Naive thymus-derived CD4-positive, alpha-beta T cell (primary cell): ENCODE measurements around the gene NOL4L. TPM values are rescaled to one million over a fixed set of nuclear protein-coding genes. Genes with fewer than 3 reads are reported as not detected.

ENCODE experiments used
- ATAC-seq: fragments of 150-1000 bp; cut with Tn5 transposase; 2 replicates; pipeline ENCODE4 v1.10.0; 2021; ENCODE audit warnings: mild to moderate bottlenecking, moderate library complexity
- CTCF ChIA-PET: fragments of 350-600 bp; sonication (Branson Sonifier 250); formaldehyde crosslinking; loops from one replicate; lab custom pipeline; 2021; ENCODE audit warnings: antibody characterized with exemption; lab: Charles Lee
- POLR2A ChIA-PET: fragments of 350-600 bp; sonication (Branson Sonifier 250); formaldehyde crosslinking; loops from one replicate; lab custom pipeline; 2021; ENCODE audit warnings: antibody characterized with exemption, inconsistent platforms; lab: Charles Lee
- DNase-seq, 9 donors: peaks; one replicate each; pipeline versions ENCODE4 v3.0.0 to v3.0.0-alpha.2; 2020 to 2022; ENCODE audit warnings: mixed read lengths in 1 of 9
- H3K27ac ChIP-seq: one replicate; pipeline ENCODE4 v1.7.0; 2013; ENCODE audit warnings: mild to moderate bottlenecking, low read depth, low read length, moderate library complexity
- H3K27me3 ChIP-seq, 2 donors: one replicate each; pipeline ENCODE4 v1.7.0; 2013; ENCODE audit warnings: low read length in 2 of 2, mild to moderate bottlenecking in 2 of 2, moderate library complexity in 2 of 2; ENCODE audit not compliant: control insufficient read depth in 2 of 2, insufficient read depth in 2 of 2
- H3K36me3 ChIP-seq, 3 experiments: 1 replicate in 2 of 3; 2 replicates in 1 of 3; pipeline ENCODE4 v1.7.0; 2013; ENCODE audit warnings: low read length in 3 of 3, mild to moderate bottlenecking in 3 of 3, moderate library complexity in 1 of 3; ENCODE audit not compliant: insufficient read depth in 3 of 3, control insufficient read depth in 2 of 3
- H3K4me1 ChIP-seq, 2 donors: one replicate each; pipeline ENCODE4 v1.7.0; 2013; ENCODE audit warnings: low read length in 2 of 2, mild to moderate bottlenecking in 2 of 2, moderate library complexity in 1 of 2; ENCODE audit not compliant: control insufficient read depth in 2 of 2, insufficient read depth in 2 of 2
- H3K4me3 ChIP-seq: 2 replicates; pipeline ENCODE4 v1.7.0; 2013; ENCODE audit warnings: mild to moderate bottlenecking, low read length
- H3K9me3 ChIP-seq, 3 experiments: 1 replicate in 2 of 3; 2 replicates in 1 of 3; pipeline ENCODE4 v1.7.0; 2013; ENCODE audit warnings: low read length in 3 of 3; ENCODE audit not compliant: control insufficient read depth in 2 of 3
- H3K27ac Mint-ChIP-seq, 9 donors: one replicate each; pipeline ENCODE4 v1.8.0; 2020 to 2022; ENCODE audit warnings: mixed read lengths in 9 of 9, mild to moderate bottlenecking in 8 of 9, moderate library complexity in 5 of 9, inconsistent platforms in 2 of 9
- H3K27me3 Mint-ChIP-seq, 5 donors: one replicate each; pipeline ENCODE4 v1.8.0; 2021 to 2022; ENCODE audit warnings: mixed read lengths in 5 of 5, mild to moderate bottlenecking in 1 of 5
- H3K36me3 Mint-ChIP-seq, 5 donors: one replicate each; pipeline ENCODE4 v1.8.0; 2020 to 2022; ENCODE audit warnings: mixed read lengths in 5 of 5, mild to moderate bottlenecking in 3 of 5, inconsistent platforms in 1 of 5
- H3K4me1 Mint-ChIP-seq, 7 donors: one replicate each; pipeline ENCODE4 v1.8.0; 2020 to 2022; ENCODE audit warnings: mixed read lengths in 7 of 7, mild to moderate bottlenecking in 3 of 7, inconsistent platforms in 1 of 7
- H3K4me3 Mint-ChIP-seq, 10 donors: one replicate each; pipeline ENCODE4 v1.8.0; 2020 to 2022; ENCODE audit warnings: mild to moderate bottlenecking in 10 of 10, mixed read lengths in 10 of 10, moderate library complexity in 6 of 10, inconsistent platforms in 2 of 10
- H3K9me3 Mint-ChIP-seq, 11 donors: one replicate each; pipeline ENCODE4 v1.8.0; 2020 to 2022; ENCODE audit warnings: mixed read lengths in 11 of 11, mild to moderate bottlenecking in 4 of 11, inconsistent platforms in 1 of 11, moderate library complexity in 1 of 11
- intact Hi-C, 2 donors: fragments of 100-400 bp; cut with micrococcal nuclease; formaldehyde crosslinking; loops; one replicate each; pipeline ENCODE4 v1.15.1; 2023
- polyA plus RNA-seq, 2 donors: library from polyadenylated mRNA; unstranded; fragments of 300-500 nt; fragmentation: Illumina TruSeq; gene quantifications; one replicate each; pipeline ENCODE4 v1.2.3, GENCODE V29; 2021
- total RNA-seq, 6 experiments: library from RNA in 5 of 6; stranded (reverse) in 5 of 6; gene quantifications; 1 replicate in 5 of 6; 2 replicates in 1 of 6; pipeline ENCODE4 v1.2.3 and lab custom pipeline; 2021 to 2026

Gene NOL4L
- total and polyA plus RNA-seq, 7 experiments from 2014 or later, result 17.3 to 81.9 (median 62.7) TPM

DNA sequence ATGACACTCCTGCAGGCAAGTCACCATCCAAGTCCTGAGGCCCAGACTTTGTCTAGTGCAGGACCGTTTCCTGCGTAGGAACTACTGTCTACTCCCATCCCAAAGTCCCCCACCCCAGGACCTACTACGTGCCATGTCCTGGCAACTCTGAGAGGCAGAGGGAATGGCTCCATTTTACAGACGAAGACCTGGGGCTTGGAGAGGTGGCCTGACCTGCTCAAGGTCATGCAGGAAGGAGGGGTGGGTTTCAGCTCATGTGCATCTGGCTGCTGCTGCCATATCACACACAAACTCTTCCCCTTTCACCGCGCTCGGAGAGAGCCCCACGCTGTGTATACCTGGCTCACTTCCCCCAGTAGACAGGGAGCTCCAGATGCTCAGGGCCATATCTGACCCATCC is 1.2 kb upstream of the NOL4L start:
- intact Hi-C loops, result loop anchor here in 1 of 2 donors (1.0 kb wide), 1 partner anchor 65 kb away; no protein-coding TSS in a partner anchor
- POLR2A ChIA-PET, result interaction anchor here (0.5 to 4.2 kb wide), 10 partner anchors 15 to 220 kb away, joined by 3 to 63 read pairs (median 3); no protein-coding TSS in a partner anchor
- Mint-ChIP-seq H3K36me3 (no peaks in the 10 kb centered on the region), H3K9me3 (no peaks in the 10 kb centered on the region), H3K27me3 (peaks cover 0 to 31% (median 0%) of the 10 kb centered on the region in 5 donors), H3K4me1 (peaks cover 21 to 36% (median 31%) of the 10 kb centered on the region in 7 donors), H3K27ac (peak overlapping the region; percentile 78 to 97 (median 91)), H3K4me3 (peak overlapping the region; percentile 89 to 97 (median 93))
- Histone ChIP-seq H3K27ac (peak overlapping the region; percentile 40), H3K36me3 (peaks cover 0 to 3% (median 0%) of the 10 kb centered on the region in 3 experiments), H3K4me3 (no peak overlapping the region), H3K4me1 (peaks cover 0 to 26% of the 10 kb centered on the region in 2 donors), H3K9me3 (no peaks in the 10 kb centered on the region), H3K27me3 (no peaks in the 10 kb centered on the region)
- DNase-seq (no peak), ATAC-seq (no peak)
- CTCF ChIA-PET, result interaction anchor here (0.9 to 2.1 kb wide), 2 partner anchors 29 to 64 kb away, joined by 3 to 10 read pairs; no protein-coding TSS in a partner anchor

DNA sequence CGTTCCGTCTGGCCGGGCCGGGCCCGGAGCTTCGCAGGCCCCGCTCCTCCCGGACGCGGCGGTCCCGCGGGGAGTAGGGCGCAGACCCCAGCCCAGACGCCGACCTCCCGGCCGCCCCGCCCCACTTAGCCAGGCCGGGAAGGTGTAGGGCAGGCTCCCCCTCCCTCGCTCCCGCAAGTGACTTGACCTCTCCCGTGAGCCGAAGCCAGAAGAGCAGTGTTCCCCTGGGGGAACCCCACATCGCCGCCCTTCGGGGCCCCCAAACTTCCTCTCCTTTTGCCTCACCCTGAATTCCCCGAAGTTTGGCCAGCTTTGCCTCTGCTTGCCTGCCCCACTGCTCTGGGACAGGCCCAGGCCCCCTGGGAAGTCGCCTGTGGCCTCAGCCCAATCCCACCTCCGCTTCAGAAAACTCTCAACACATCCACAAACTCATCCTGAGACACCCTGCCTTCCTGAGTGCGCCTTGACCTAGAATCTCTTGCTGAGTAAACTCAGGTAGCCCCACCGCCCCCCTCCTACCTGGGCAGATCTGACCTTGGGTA is 524 bp upstream of the NOL4L start:
- H3K27me3 Mint-ChIP-seq, result peaks cover 0 to 28% (median 0%) of the 10 kb centered on the region in 5 donors
- DNase-seq (peak in 2 of 9 donors; percentile 11 to 44), ATAC-seq (no peak)
- peaks cover 21 to 42% (median 33%) of the 10 kb centered on the region in 7 donors for H3K4me1 Mint-ChIP-seq
- Histone ChIP-seq H3K4me3 (no peak overlapping the region), H3K4me1 (peaks cover 3 to 31% of the 10 kb centered on the region in 2 donors), H3K9me3 (no peaks in the 10 kb centered on the region), H3K27me3 (no peaks in the 10 kb centered on the region), H3K36me3 (peaks cover 0 to 3% (median 0%) of the 10 kb centered on the region in 3 experiments), H3K27ac (peak overlapping the region; percentile 40)
- peak overlapping the region; percentile 89 to 97 (median 93) for H3K4me3 Mint-ChIP-seq
- ChIA-PET POLR2A (interaction anchor here (0.9 to 4.2 kb wide), 8 partner anchors 11 to 63 kb away, joined by 3 to 63 read pairs (median 8); no protein-coding TSS in a partner anchor), CTCF (interaction anchor here (0.9 to 1.5 kb wide), 3 partner anchors 29 to 65 kb away, joined by 3 to 5 read pairs (median 3); no protein-coding TSS in a partner anchor)
- H3K36me3 Mint-ChIP-seq, result no peaks in the 10 kb centered on the region
- H3K9me3 Mint-ChIP-seq, result no peaks in the 10 kb centered on the region
- intact Hi-C loops, result loop anchor here (1.0 kb wide), 3 partner anchors 50 to 68 kb away; no protein-coding TSS in a partner anchor
- H3K27ac Mint-ChIP-seq, result peak overlapping the region; percentile 78 to 97 (median 91)

- CTCF ChIA-PET, result no interaction called here
- H3K27ac Mint-ChIP-seq, result no peak overlapping the region
Observed at GRCh38 chr20:32583581-32584070, 1.5 kb downstream of the NOL4L start.

GRCh38 chr20:32582659-32583580 is 2.2 kb downstream of the NOL4L start:
- Mint-ChIP-seq H3K9me3 (no peaks in the 10 kb centered on the region), H3K27ac (peak overlapping the region in 3 of 9 donors; percentile 4 to 93 (median 81)), H3K4me1 (peaks cover 21 to 69% (median 51%) of the 10 kb centered on the region in 7 donors), H3K36me3 (no peaks in the 10 kb centered on the region), H3K4me3 (peak overlapping the region; percentile 55 to 90 (median 82)), H3K27me3 (peaks cover 0 to 26% (median 0%) of the 10 kb centered on the region in 5 donors)
- intact Hi-C loops, result loop anchor here in 1 of 2 donors (5.0 kb wide), 2 partner anchors 39 to 226 kb away; partner anchors contain the start of gene ASXL1
- peak in 3 of 9 donors; percentile 25 to 46 (median 28) for DNase-seq
- no peak for ATAC-seq
- no peaks in the 10 kb centered on the region for H3K9me3 ChIP-seq
- CTCF ChIA-PET, result interaction anchor here (0.8 to 2.9 kb wide), 2 partner anchors 42 to 53 kb away, joined by 3 to 14 read pairs; no protein-coding TSS in a partner anchor
- peak overlapping the region; percentile 19 for H3K4me3 ChIP-seq
- H3K27ac ChIP-seq, result peak overlapping the region; percentile 70
- H3K4me1 ChIP-seq, result peaks cover 12 to 55% of the 10 kb centered on the region in 2 donors
- no peaks in the 10 kb centered on the region for H3K27me3 ChIP-seq
- peaks cover 0 to 3% (median 0%) of the 10 kb centered on the region in 3 experiments for H3K36me3 ChIP-seq
- POLR2A ChIA-PET, result interaction anchor here (1.0 to 2.0 kb wide), 4 partner anchors 9 to 56 kb away, joined by 3 to 8 read pairs (median 5); no protein-coding TSS in a partner anchor

More at GRCh38 chr20:32583581-32584070, 1.5 kb downstream of the NOL4L start:
- H3K9me3 ChIP-seq, result no peaks in the 10 kb centered on the region
- Mint-ChIP-seq H3K27me3 (peaks cover 0 to 28% (median 0%) of the 10 kb centered on the region in 5 donors), H3K4me1 (peaks cover 21 to 62% (median 49%) of the 10 kb centered on the region in 7 donors), H3K4me3 (peak overlapping the region in 2 of 10 donors; percentile 75 to 96), H3K9me3 (no peaks in the 10 kb centered on the region), H3K36me3 (no peaks in the 10 kb centered on the region)
- peaks cover 0 to 3% (median 0%) of the 10 kb centered on the region in 3 experiments for H3K36me3 ChIP-seq
- ATAC-seq (peak; percentile 24), DNase-seq (peak in 2 of 9 donors; percentile 36 to 47)
- POLR2A ChIA-PET, result interaction anchor here (1.8 to 2.0 kb wide), 2 partner anchors 41 to 47 kb away, joined by 7 to 8 read pairs; no protein-coding TSS in a partner anchor
- H3K4me1 ChIP-seq, result peaks cover 10 to 50% of the 10 kb centered on the region in 2 donors
- H3K4me3 ChIP-seq, result no peak overlapping the region
- no peaks in the 10 kb centered on the region for H3K27me3 ChIP-seq
- peak overlapping the region; percentile 70 for H3K27ac ChIP-seq
- intact Hi-C loops, result loop anchor here (1.0 to 5.0 kb wide), 5 partner anchors 39 to 226 kb away; partner anchors contain the start of gene ASXL1 (in 2 of the 2)

DNA sequence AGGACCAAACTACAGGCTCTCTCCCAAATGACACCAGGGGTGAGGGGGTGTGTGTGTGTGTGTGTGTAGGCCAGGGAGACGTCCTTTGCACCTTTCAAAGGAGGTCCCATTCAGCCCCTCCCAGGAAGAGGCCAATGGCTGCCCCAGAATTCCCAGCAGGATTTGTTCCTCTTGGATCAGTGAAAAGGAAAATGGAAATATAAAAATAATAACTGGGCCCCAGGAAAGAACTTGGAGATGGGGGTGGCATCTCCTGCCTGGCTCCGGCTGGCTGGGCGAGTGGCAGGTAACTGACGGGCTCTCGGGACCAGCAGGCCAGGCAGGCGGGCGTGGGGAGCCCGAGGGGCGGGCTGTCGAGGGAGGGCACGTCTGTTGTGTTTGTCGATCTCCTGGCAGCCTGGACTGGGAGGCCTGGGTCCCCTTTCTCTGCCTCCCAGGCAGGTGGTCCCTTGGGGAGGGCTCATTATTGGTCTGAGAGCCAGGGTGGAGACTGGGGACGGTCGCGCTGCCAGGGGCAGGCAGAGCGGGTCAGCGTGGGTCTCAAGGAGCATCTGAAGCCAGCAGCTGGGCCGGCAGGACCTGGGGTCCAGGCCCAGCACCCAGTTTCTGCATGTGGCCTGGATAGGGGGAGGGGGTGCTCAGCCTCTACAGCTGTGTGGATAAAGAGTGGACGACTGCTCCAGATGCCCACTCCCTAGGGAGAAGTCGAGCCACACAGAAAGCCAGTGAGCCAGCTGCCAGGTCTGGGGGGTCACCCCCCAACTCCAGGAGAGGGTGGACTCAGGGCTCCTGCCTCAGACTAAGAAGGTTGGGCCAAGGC is 3.1 kb downstream of the NOL4L start:
- H3K4me3 Mint-ChIP-seq, result peak overlapping the region; percentile 78 to 90 (median 83)
- ChIA-PET POLR2A (interaction anchor here (1.0 to 2.3 kb wide), 6 partner anchors 9 to 55 kb away, joined by 3 to 31 read pairs (median 5); no protein-coding TSS in a partner anchor), CTCF (interaction anchor here (0.5 to 2.9 kb wide), 3 partner anchors 42 to 52 kb away, joined by 3 to 14 read pairs (median 3); no protein-coding TSS in a partner anchor)
- peaks cover 0 to 17% (median 0%) of the 10 kb centered on the region in 5 donors for H3K27me3 Mint-ChIP-seq
- no peaks in the 10 kb centered on the region for H3K9me3 Mint-ChIP-seq
- H3K36me3 ChIP-seq, result peaks cover 0 to 3% (median 0%) of the 10 kb centered on the region in 3 experiments
- H3K27ac Mint-ChIP-seq, result peak overlapping the region in 6 of 9 donors; percentile 55 to 96 (median 89)
- peaks cover 12 to 52% of the 10 kb centered on the region in 2 donors for H3K4me1 ChIP-seq
- H3K4me3 ChIP-seq, result no peak overlapping the region
- no peak for ATAC-seq
- DNase-seq, result peak in 2 of 9 donors; percentile 22
- no peaks in the 10 kb centered on the region for H3K36me3 Mint-ChIP-seq
- peak overlapping the region; percentile 70 for H3K27ac ChIP-seq
- peaks cover 15 to 67% (median 48%) of the 10 kb centered on the region in 7 donors for H3K4me1 Mint-ChIP-seq
- no peaks in the 10 kb centered on the region for H3K27me3 ChIP-seq
- intact Hi-C loops, result loop anchor here in 1 of 2 donors (1.0 to 5.0 kb wide), 4 partner anchors 19 to 225 kb away; partner anchors contain the start of gene ASXL1
- H3K9me3 ChIP-seq, result no peaks in the 10 kb centered on the region
